ELF-1 (cell line): ENCODE results near the gene PGA4.
"Not testable (repeated sequence)": the region's sequence is repeated elsewhere in the genome, so short reads cannot be mapped to it uniquely, and the experiment has no call there.

Source experiments
- DNase-seq: peaks from one replicate; pipeline ENCODE4 v3.0.0-alpha.2; 2016; ENCODE audit warnings: low read depth, low spot score

The PGA4 gene

GRCh38 chr11:61204502-61205059, 17.6 kb upstream of the PGA4 start:
- not testable (repeated sequence) for DNase-seq

GRCh38 chr11:61207636-61208310, 14.4 kb upstream of the PGA4 start:
- DNase-seq, result not testable (repeated sequence)

- DNase-seq, result not testable (repeated sequence)
These were observed 11.5 kb upstream of the PGA4 start for GRCh38 chr11:61210629-61211028.

GRCh38 chr11:61211327-61211952, 10.7 kb upstream of the PGA4 start:
- DNase-seq, result not testable (repeated sequence)

- not testable (repeated sequence) for DNase-seq
These were observed 9.9 kb upstream of the PGA4 start for GRCh38 chr11:61212202-61212601.

- not testable (repeated sequence) for DNase-seq
These were observed 8.3 kb upstream of the PGA4 start for GRCh38 chr11:61213711-61214324.

- DNase-seq, result not testable (repeated sequence)
These were observed 3.8 kb upstream of the PGA4 start for GRCh38 chr11:61218306-61218705.

GRCh38 chr11:61219016-61219415, 3.1 kb upstream of the PGA4 start:
- DNase-seq, result not testable (repeated sequence)

GRCh38 chr11:61222692-61223091, 545 bp downstream of the PGA4 start:
- not testable (repeated sequence) for DNase-seq

GRCh38 chr11:61226457-61227137, 4.5 kb downstream of the PGA4 start:
- not testable (repeated sequence) for DNase-seq

GRCh38 chr11:61229458-61229857, 7.3 kb downstream of the PGA4 start:
- not testable (repeated sequence) for DNase-seq

GRCh38 chr11:61231033-61231432, 8.9 kb downstream of the PGA4 start:
- DNase-seq, result not testable (repeated sequence)

GRCh38 chr11:61231585-61231984, 9.4 kb downstream of the PGA4 start:
- not testable (repeated sequence) for DNase-seq

- not testable (repeated sequence) for DNase-seq
These were observed 10.5 kb downstream of the PGA4 start for GRCh38 chr11:61232548-61233145.

- DNase-seq, result not testable (repeated sequence)
These were observed 15.0 kb downstream of the PGA4 start for GRCh38 chr11:61237130-61237529.

- DNase-seq, result not testable (repeated sequence)
These were observed 18.1 kb downstream of the PGA4 start for GRCh38 chr11:61240288-61240687.

- DNase-seq, result not testable (repeated sequence)
These were observed 18.7 kb downstream of the PGA4 start, which contains the start of gene PGA5 for GRCh38 chr11:61240875-61241274. Gene PGA5, plus strand, starts transcription at chr11:61241175. Its CDS starts 52 bp downstream, at chr11:61241227.

- DNase-seq, result not testable (repeated sequence)
These were observed 19.4 kb downstream of the PGA4 start for GRCh38 chr11:61241526-61241925.

GRCh38 chr11:61245284-61245964, 23.3 kb downstream of the PGA4 start:
- DNase-seq, result not testable (repeated sequence)

GRCh38 chr11:61248071-61248470, 25.9 kb downstream of the PGA4 start:
- not testable (repeated sequence) for DNase-seq

GRCh38 chr11:61249201-61249600, 27.1 kb downstream of the PGA4 start:
- not testable (repeated sequence) for DNase-seq
